NOMO-1 treated with DMSO at 0.1 percent for 48 hours (cell line): ENCODE results near the gene CST6.
"Not testable (repeated sequence)": the region's sequence is repeated elsewhere in the genome, so short reads cannot be mapped to it uniquely, and the experiment has no call there.

Experiments
- DNase-seq: peaks from one replicate; lab custom pipeline; 2025; ENCODE audit not compliant: unreplicated experiment; lab: John Stamatoyannopoulos, UW

CST6 gene

DNA sequence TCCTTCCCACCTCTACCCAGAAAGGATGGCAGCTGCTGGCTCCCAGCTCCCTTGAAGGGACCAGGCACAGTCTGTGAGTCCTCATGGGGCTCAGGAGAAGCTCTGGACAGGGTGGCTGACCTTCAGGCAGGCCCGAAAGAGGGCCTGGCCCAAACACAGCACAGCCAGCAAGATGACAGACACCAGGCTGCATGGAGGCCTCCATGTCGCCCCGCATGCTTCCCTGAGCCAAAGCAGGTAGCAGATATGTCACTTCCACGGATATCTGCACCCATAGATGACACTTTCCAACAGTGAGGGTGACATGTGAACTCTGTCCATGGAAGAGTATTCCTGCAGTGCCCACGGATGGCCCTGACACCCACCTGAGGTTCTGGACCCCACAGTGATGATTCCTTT is 28.2 kb upstream of the CST6 start:
- DNase-seq: no peak

DNA sequence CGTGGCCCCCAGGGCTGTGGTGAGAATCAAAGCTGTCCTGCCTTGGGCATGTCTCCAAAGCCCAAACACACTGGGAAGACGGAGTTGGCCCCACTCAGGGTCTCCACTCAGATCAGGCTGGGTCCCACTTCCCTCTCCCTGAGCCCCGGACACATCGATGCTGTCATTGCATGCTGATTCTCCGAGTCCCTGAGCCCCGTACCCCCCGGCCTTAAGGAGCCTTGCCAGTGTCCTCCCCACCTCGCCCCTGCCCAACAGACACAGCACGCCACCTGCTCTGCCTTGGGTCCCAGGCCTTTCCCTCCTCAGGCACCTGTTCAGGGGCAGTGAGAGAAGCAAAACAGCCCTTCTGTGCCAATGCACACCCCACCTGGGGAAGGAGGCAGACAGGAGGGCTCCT is 24.5 kb upstream of the CST6 start:
- DNase-seq: no peak

DNA sequence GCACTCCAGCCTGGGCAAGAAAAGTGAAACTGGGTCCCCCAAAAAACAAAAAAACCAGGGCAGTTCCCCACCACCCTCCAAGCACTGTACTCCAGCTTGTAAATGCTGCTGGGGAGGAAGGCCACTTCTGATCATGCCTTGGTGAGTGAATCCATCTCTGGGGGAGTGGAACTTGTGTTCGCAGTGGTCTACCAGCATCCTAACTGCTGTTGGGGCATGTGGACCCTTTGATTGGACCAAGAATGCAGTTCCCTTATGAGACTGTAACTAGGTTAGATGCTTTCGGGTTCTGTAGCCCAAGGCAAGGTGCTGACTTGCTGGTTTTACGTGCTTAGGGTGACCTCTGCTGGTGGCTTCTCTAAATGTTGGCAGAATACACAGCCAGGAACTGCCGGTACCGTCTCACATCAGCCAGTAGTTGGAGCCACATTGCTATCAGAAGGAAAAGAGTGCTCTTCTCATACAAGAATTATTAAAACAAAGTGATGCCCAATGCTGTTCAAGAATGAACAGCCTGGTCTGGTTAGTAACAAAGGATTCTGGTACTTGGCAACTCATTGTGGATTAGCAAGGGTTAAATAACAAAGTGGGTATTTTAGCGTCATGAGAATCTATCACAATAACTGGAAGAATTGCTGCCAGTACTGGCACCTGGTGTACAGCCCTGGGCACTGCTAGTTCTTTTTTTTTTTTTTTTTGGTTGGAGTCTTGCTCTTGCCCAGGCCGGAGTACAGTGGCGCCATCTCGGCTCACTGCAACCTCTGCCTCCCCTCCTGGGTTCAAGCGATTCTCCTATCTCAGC is 22.8 kb upstream of the CST6 start:
- DNase-seq: peak; percentile 95

DNA sequence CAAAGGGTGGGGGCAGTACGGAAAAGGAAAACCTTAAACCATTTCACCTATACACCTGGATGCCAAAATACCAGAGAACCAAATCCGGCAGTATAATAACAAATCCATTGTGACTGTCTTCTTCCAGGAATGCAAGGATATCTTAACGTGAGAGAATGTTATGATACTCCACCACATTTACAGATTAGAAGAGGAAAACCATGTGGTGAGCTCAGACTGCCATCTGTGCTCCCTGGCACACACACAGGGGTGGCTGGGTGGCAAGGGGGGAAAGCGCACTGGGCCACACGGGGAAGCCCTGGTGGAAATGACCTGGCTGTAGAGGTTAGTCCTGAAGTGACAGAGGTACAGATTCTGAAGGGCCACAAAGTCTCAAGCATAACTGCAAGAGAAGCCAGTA is 19.8 kb upstream of the CST6 start:
- DNase-seq: no peak

DNA sequence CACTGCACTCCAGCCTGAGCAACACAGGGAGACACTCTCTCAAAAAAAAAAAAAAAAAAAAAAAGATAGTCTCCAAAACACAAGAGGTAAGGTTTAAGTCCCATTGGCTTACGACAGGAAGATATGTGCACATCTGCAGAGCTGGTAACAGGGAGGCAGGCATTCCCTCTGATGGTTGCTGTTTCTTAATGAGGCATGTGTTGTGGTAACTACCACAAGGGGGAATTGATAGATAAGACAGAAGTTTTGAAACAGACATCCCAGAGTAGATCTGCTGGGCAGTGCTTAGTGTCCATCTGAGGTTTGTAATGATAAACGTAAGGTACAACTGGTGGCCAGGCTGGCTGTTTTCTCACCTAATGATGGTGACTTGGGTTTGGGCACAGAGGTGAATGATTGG is 14.5 kb upstream of the CST6 start:
- DNase-seq: no peak

DNA sequence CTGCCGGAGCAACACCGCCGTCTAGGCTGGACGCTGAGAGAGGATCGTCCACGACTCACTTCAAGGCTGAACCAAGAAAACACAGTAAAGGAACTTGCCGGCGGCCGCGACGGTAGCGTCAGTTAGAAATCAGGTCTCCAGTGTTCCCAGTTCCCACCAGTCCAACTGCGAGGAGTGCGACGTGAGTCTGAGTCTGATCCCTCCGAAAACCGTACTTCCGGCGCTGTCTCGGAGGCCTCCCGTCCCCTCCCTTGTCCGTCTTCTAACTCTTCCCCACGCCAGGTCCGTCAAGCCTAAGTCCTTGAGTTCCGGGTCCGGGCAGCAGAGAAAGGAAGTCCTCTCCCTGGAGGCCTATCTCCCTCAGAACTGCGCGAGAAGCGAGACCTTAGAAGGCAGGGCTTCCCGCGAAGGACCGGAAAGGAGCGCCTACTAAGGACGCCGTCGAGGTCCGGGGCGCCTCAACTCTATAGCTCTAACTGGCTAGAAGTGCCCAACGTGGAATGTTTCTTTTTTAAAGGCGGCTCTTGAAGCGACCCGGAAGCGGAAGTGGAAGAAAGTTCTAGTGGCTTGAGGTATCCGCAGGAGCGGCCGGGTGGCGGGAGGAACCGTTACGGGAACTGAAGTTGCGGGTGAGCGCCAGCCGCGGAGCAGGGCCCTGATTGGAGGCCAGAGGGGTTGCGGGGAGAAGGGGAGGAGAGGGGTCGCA is 9.7 kb upstream of the CST6 start, which contains the start of the genes BANF1 and EIF1AD:
Gene BANF1 (plus strand): TSS at position 562 of the 706 bp plus-strand sequence. CDS start 748 bp downstream, outside the sequence.
Gene EIF1AD (minus strand): TSS at position 216 of the 706 bp plus-strand sequence. CDS start 1,768 bp downstream, outside the sequence.
- peak; percentile 100 for DNase-seq

DNA sequence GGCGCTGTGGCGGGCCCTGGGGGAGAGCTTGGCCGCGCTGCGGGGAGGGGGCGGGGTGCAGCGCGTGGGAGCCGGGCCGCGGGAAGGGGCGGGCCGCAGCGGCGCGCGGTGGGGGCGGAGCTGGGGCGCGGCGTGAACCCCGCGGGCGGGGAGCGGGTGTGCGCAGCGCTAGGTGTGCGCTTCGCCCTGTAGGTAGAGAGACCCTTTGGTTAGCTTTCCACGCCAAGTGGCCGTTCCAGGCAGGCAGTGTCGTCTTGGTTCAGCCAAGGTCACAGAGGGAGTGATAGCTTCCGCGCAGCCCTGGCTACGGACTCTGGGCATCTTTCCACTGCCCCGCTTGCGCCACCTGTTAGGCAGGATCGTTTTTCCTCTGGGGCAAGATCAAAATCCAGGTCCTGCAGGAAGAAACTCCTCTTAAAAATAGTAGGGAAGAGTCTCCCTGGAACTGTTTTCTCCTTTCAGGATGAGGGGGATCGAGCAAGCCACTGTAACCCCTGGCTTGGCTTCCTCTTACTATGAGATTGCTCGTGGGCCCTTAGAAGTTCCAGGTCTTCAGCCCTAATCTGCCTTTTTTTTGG is 9.1 kb upstream of the CST6 start:
- peak; percentile 51 for DNase-seq

DNA sequence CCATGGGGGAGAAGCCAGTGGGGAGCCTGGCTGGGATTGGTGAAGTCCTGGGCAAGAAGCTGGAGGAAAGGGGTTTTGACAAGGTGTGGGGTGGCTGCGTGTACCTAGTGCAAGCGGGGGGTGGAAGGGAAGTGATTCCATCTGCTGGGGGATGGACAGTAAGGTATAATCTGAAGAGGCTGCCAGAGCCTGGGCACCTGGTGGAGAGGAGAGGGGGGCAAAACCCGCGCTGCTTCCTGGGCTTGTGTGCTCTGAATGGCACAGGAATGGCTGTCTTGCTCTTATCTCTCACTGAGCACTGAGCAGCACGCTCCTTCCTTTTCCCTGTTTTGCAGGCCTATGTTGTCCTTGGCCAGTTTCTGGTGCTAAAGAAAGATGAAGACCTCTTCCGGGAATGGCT is 8.5 kb upstream of the CST6 start:
- DNase-seq: no peak

DNA sequence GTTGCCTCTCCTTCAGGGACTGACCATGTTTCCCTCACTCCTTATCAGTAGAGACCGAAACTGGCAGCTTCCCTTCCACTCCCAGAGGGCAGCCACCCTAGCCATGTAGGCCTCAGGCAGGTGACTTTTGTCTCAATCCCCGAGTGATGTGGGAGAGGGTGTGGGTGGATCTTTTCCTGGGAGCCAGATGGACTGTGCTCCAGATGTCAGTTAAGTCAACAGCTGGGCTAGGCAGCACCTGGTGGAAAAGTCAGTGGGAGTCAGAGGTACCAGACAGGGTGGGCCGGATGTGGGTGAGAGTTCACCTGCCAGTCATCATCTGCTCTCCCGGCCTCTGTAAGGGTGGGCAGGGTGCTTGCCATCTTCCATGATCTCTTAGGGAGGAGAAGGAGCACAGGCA is 7.6 kb upstream of the CST6 start:
- no peak for DNase-seq

DNA sequence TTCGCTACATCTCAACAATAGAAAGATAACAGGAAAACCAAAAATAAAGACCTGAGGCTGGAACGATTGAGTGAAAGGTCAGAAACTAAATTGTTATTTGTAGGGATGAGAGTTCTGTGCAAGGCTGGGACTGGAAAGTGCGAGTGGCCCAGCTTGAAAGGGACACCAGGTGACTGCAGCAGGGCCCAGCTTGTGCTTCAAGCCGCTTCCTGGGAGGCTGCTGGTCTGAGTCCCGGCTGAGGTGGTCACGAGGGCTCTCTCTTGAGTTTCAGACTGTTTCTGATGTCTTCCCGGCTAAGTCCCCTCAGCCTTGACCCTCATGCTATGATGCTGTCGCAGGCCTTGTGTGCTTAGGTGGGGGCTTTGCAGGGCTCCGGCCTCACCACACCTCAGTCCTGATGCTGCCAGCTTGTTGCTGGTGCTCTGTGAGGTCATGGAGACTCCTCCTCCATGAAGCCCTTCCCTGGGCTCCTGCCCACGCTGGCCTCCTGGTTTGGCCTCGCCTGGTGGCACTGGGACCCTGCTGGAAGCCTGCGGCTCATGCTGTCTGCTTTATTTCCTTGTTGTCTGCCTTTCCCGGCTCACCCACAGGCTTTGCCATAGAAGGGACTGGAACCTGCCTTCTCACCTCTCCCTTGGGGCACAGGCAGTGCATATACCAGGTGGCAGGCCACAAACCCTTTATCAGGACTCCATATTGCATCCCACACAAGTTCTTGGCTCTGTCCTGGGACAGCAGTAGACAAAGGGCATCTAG is 5.5 kb upstream of the CST6 start:
- DNase-seq: no peak

DNA sequence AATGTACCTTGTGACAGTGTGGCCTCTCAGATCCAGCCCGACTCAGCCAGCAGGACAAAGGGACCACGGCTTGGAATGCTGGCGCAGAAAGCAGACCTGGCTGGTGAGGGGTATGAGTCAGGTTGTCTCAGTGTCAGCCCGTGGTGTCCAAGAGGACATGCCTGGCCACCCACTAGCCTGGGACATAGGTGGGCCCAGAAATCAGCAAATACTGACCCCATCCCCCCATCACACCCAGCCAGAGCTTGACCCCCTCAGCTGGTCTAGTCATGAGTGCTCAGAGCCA is 5.0 kb upstream of the CST6 start:
- no peak for DNase-seq

DNA sequence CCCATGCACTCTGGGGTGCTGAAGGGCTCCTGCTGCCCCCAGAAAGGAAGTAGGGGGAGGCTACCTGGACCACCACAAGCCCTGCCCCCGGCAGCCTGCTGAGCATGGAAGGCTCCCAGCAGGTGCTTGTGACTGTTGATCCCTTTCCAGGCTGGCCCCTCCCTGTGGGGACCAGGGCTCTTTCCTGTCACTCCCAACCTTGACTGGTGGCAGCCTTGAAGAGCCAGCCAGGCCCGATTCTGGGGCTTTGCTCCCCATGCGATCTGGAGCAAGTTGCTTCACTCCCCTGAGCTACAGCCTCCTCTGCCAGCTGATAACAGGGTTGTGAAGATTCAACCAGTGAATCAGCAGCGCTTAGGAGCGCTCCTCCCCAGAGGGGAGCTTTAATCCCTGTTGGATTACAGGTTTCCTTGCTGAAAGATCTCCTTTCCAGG is 4.6 kb upstream of the CST6 start:
- DNase-seq: no peak

DNA sequence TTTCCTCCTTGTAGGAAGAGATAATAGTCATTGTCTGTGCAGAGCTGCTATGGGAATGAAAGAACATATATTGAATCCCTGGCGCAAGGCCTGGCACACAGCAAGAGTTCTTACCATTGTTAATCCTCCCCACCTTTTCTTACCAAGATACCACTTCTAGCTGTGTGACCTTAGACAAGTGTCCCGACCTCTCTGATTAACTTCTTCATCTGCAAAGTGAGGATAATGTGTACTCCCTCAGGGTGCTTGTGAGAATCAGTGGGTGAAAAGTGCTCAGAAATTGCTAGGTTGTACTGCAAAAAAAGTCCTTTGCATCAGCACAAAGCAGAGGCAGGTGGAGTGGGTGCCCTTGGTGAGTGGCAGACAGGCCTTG is 3.7 kb upstream of the CST6 start:
- no peak for DNase-seq

DNA sequence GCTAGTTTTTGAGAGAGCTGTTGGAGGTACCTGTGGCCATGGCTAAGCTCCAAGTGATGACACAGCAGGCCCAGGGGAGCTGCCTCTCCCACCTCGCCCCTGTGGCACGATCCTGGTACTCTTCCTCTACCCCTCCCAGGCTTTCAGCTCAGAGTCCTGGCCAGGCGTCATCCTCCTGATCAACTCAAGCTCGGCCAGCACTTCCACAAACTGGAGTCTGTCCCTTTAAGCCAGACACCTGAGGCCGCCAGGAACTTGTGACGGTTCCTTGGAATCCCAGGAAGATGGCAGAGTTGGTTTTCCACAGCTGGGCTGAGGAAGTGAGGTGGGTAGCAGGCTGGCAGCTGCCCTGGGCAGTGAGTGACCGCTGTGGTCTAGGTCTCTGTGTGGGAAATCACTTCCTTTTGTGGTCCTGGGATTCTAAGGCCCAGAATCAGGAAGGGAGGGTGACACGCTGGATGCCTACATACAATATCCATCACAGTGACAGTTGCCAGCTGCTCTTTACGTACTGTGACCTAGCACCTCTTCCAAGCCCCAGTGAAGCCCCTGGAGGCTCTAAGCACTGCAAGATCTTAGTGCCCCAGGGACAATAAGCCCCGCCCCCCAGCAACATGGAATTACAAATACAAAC is 3.2 kb upstream of the CST6 start:
- DNase-seq: no peak

DNA sequence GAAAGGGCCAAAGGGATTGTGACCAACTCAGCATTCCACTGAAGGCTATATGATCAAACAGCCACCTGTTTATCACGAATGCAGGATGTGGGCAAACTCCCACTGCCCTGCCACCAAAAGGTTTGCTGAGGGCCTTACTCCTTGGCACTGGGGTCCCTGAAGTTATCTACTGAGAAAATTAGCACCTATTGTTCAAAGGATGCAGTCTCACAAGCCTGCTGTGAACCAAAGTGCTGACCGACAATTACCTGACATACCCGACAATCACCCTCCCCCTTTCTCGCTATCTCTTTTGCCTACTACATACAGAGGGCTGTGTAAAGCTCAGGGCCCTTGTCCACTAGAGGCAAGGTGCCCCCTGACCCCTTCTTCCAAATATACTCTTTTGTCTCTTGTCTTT is 1.8 kb upstream of the CST6 start:
- DNase-seq: not testable (repeated sequence)

DNA sequence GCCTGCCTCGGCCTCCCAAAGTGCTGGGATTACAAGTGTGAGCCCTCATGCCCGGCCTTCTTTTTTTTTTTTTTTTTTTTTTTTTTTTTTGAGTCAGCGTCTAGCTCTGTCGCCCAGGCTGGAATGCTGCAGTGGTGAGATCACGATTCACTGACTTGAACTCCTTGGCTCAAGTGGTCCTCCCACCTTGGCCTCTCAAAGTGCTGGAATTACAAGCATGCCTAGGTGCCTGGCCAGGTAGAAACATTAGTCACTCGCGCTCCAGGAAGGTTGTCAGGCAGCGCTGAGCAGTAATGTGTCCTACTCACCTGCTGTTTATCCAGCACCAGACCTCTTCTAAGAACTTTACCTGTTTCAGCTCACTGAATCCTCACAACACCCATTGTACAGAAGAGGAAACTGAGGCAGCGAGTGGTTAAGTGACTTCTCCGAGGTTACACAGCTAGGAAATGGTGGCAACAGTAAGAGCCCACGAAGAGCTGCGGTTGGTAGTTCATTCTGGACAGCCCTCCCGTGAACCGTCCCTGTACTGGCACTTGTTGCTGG is 496 bp upstream of the CST6 start:
- DNase-seq: no peak

DNA sequence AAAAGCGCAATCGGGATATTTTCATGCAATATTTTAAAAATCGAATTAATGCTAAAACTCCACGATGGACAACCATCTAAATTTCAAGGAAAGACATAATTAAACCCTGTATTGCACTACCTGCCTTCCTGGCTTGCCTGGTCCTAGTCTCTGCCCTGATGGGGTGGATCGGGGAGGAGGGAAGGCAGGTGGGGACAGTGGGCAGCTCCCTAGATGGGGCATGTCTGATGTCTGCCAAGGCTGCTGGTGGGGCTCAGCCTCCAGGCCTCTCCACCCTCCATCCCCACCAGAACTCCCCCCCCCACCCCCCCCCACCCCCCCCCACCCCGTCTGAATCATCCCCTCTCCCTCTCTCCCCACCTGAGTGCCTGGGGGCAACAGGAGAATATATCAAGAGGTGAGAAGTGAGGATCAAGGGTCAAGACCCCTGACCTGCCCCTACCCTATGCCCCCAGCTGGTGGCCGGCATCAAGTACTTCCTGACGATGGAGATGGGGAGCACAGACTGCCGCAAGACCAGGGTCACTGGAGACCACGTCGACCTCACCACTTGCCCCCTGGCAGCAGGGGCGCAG is 650 bp downstream of the CST6 start:
- DNase-seq: no peak

DNA sequence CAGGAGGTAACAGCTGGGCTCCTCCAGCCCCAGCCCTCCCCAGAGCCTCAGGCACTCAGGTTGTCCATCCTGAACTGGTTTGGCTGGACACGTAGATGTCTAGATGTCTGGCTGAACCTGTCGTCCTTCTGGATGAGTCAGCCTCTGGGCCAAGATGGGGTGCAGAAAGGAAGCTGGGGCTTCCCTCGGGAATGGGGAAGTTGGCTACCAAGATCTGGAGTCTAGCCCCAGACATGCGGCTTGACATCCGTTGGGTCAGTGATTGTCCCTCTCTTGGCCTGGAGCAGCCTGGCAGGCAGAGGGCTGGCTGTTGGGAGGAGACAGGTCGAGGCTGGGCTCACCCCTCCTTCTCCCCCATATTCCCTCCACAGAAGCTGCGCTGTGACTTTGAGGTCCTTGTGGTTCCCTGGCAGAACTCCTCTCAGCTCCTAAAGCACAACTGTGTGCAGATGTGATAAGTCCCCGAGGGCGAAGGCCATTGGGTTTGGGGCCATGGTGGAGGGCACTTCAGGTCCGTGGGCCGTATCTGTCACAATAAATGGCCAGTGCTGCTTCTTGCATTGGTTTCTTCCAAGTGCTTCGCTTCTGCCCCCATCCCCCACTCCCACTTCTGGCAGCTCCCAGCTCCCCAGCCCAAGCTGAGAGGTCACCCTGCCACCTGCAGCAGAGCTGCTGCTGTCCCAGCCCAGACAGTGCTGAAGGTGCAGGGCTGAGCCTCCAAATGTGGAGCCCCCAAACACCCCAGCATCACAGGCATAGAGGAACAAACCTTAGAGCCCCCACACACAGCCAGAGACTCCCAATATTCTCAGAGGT is 1.3 kb downstream of the CST6 start:
- no peak for DNase-seq

DNA sequence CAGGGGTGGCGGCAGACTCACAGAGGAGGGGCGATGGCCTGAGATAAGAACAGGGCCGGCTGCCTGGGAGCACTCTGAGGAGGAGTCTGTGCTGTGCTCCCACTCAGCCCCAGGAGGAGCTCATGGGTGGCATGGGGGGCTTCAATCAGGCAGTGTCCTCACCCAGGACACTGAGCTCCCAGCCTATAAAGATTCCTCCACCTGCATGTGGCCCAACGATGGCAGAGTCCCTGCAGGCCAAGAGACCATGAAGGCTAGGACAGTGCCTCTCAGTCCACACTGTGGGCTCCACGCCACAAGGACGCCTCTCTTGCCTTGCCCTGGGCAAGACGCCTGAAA is 1.9 kb downstream of the CST6 start:
- no peak for DNase-seq
